Neural cell (in vitro differentiated cells): ENCODE data around the gene FMNL1. TPM values are rescaled to one million over a fixed set of nuclear protein-coding genes. Genes with fewer than 3 reads are reported as not detected.

ENCODE experiments used
- H2AFZ ChIP-seq: fragments of 200-600, 300-800 bp; sonication (generic), shearing (Covaris generic); 2 replicates; pipeline ENCODE4 v1.6.0; 2014; ENCODE audit warnings: low read depth, mild to moderate bottlenecking, antibody characterized with exemption, low read length, moderate library complexity
- H3F3A ChIP-seq: fragments of 200-600 bp; shearing (Covaris generic); 2 replicates; pipeline ENCODE4 v1.6.1; 2016; ENCODE audit warnings: mild to moderate bottlenecking, moderate library complexity, mixed read lengths, antibody characterized with exemption, low read length; ENCODE audit not compliant: insufficient read depth, poor library complexity, severe bottlenecking
- H3K27ac ChIP-seq: fragments of 200-600, 300-800 bp; sonication (generic), shearing (Covaris generic); 2 replicates; pipeline ENCODE4 v1.5.1; 2014; ENCODE audit warnings: mild to moderate bottlenecking, low read length, moderate library complexity
- H3K27me3 ChIP-seq: fragments of 300-800, 200-600 bp; sonication (generic), shearing (Covaris generic); 2 replicates; pipeline ENCODE4 v1.6.0; 2014; ENCODE audit warnings: mild to moderate bottlenecking, low read depth, low read length, moderate library complexity; ENCODE audit not compliant: insufficient read depth
- H3K36me3 ChIP-seq: fragments of 300-800, 200-600 bp; sonication (generic), shearing (Covaris generic); 2 replicates; pipeline ENCODE4 v1.5.1; 2014; ENCODE audit warnings: mild to moderate bottlenecking, antibody characterized with exemption, low read length, moderate library complexity; ENCODE audit not compliant: insufficient read depth
- H3K4me2 ChIP-seq: fragments of 300-800, 200-600 bp; sonication (generic), shearing (Covaris generic); 2 replicates; pipeline ENCODE4 v1.6.0; 2014; ENCODE audit warnings: mild to moderate bottlenecking, low read length
- H3K4me3 ChIP-seq: fragments of 300-800, 200-600 bp; sonication (generic), shearing (Covaris generic); 2 replicates; pipeline ENCODE4 v1.5.1; 2014; ENCODE audit warnings: mild to moderate bottlenecking, low read length, moderate library complexity
- H3K79me2 ChIP-seq: fragments of 200-600 bp; shearing (Covaris generic); replicated peaks from 2 replicates; pipeline ENCODE4 v1.6.0; 2014; ENCODE audit warnings: mild to moderate bottlenecking, low read length, moderate library complexity; ENCODE audit not compliant: insufficient read depth
- H3K9ac ChIP-seq: fragments of 300-800, 200-600 bp; sonication (generic), shearing (Covaris generic); 2 replicates; pipeline ENCODE4 v1.6.1; 2016; ENCODE audit warnings: mild to moderate bottlenecking, low read length, mixed read lengths
- H3K9me2 ChIP-seq: fragments of 200-600 bp; shearing (Covaris generic); 2 replicates; pipeline ENCODE4 v1.6.1; 2016; ENCODE audit warnings: mild to moderate bottlenecking, low read length, mixed read lengths; ENCODE audit not compliant: insufficient read depth
- H3K9me3 ChIP-seq: fragments of 200-600, 300-800 bp; sonication (generic), shearing (Covaris generic); 2 replicates; pipeline ENCODE4 v1.6.1; 2016; ENCODE audit warnings: mild to moderate bottlenecking, mixed run types, low read length, moderate library complexity, mixed read lengths
- H4K20me1 ChIP-seq: fragments of 200-600 bp; shearing (Covaris generic); 2 replicates; pipeline ENCODE4 v1.6.1; 2016; ENCODE audit warnings: mild to moderate bottlenecking, mixed run types; ENCODE audit not compliant: insufficient read depth
- CTCF ChIP-seq: fragments of 450-650 bp; IDR thresholded peaks from 2 replicates; pipeline ENCODE4 v1.5.1; 2014; ENCODE audit warnings: antibody characterized with exemption, mild to moderate bottlenecking, moderate library complexity; ENCODE audit not compliant: poor library complexity, severe bottlenecking
- EP300 ChIP-seq: fragments of 450-650 bp; conservative IDR thresholded peaks from 2 replicates; pipeline ENCODE4 v1.6.1; 2014; ENCODE audit warnings: antibody characterized with exemption, mild to moderate bottlenecking, moderate library complexity; ENCODE audit not compliant: poor library complexity, severe bottlenecking
- EZH2 ChIP-seq: fragments of 200-600, 300-800 bp; shearing (Covaris generic), sonication (generic); IDR thresholded peaks from 2 replicates; pipeline ENCODE4 v1.6.1; 2014; ENCODE audit warnings: antibody characterized with exemption, low read length, borderline replicate concordance, mild to moderate bottlenecking; ENCODE audit not compliant: insufficient read depth, poor library complexity, severe bottlenecking
- MXI1 ChIP-seq: fragments of 450-650 bp; conservative IDR thresholded peaks from 2 replicates; pipeline ENCODE4 v1.6.1; 2014; ENCODE audit warnings: antibody characterized with exemption, mild to moderate bottlenecking; ENCODE audit not compliant: poor library complexity, severe bottlenecking
- POLR2AphosphoS5 ChIP-seq: IDR thresholded peaks from 2 replicates; pipeline ENCODE4 v1.6.1; 2012
- RAD21 ChIP-seq: fragments of 450-650 bp; conservative IDR thresholded peaks from 2 replicates; pipeline ENCODE4 v1.6.1; 2014; ENCODE audit warnings: antibody characterized with exemption, mild to moderate bottlenecking, moderate library complexity
- REST ChIP-seq: IDR thresholded peaks from 2 replicates; pipeline ENCODE4 v1.6.1; 2012; ENCODE audit warnings: borderline replicate concordance
- SMC3 ChIP-seq: fragments of 450-650 bp; conservative IDR thresholded peaks from 2 replicates; pipeline ENCODE4 v1.6.1; 2014; ENCODE audit warnings: antibody characterized with exemption, mild to moderate bottlenecking, moderate library complexity; ENCODE audit not compliant: poor library complexity
- TAF1 ChIP-seq: IDR thresholded peaks from 2 replicates; pipeline ENCODE4 v1.6.1; 2012; ENCODE audit warnings: low read depth
- polyA plus RNA-seq: library from polyadenylated mRNA; depleted of rRNA; stranded (reverse); fragments of >200 nt; gene quantifications from 2 replicates; pipeline ENCODE4 v1.2.3, GENCODE V29; 2014

FMNL1 gene
- polyA plus RNA-seq, 1 donor from 2014 or later = 5.6 TPM

- Histone ChIP-seq H3K9ac (no peak overlapping the region), H3K36me3 (no peaks in the 10 kb centered on the region), H3K9me3 (no peaks in the 10 kb centered on the region), H4K20me1 (no peaks in the 10 kb centered on the region), H3K9me2 (no peaks in the 10 kb centered on the region), H3K27me3 (no peaks in the 10 kb centered on the region), H3K4me2 (no peak overlapping the region), H3K4me3 (no peak overlapping the region), H3K79me2 (no peaks in the 10 kb centered on the region), H2AFZ (no peak overlapping the region), H3F3A (no peaks in the 10 kb centered on the region), H3K27ac (no peak overlapping the region)
- TF ChIP-seq RAD21 (no peak), CTCF (no peak), SMC3 (no peak), MXI1 (no peak), TAF1 (no peak), EP300 (no peak), REST (no peak), POLR2AphosphoS5 (no peak), EZH2 (no peak)
These were observed 66.1 kb downstream of the FMNL1 start for GRCh38 chr17:45287526-45288500.

GRCh38 chr17:45288825-45289224 lies 67.1 kb downstream of the FMNL1 start:
- no peaks in the 10 kb centered on the region for H3K9me3 ChIP-seq
- no peaks in the 10 kb centered on the region for H3K79me2 ChIP-seq
- H3K4me2 ChIP-seq = no peak overlapping the region
- H4K20me1 ChIP-seq = no peaks in the 10 kb centered on the region
- no peak overlapping the region for H2AFZ ChIP-seq
- H3K4me3 ChIP-seq = no peak overlapping the region
- no peak overlapping the region for H3K27ac ChIP-seq
- H3K9ac ChIP-seq = no peak overlapping the region
- H3K9me2 ChIP-seq = no peaks in the 10 kb centered on the region
- TF ChIP-seq POLR2AphosphoS5 (no peak), CTCF (no peak), EP300 (no peak), TAF1 (no peak)
- no peaks in the 10 kb centered on the region for H3K27me3 ChIP-seq
- no peaks in the 10 kb centered on the region for H3K36me3 ChIP-seq
- no peaks in the 10 kb centered on the region for H3F3A ChIP-seq
